HG03095 (cell line): ENCODE measurements around the gene RFLNA.

Source experiments
- ATAC-seq: cut with Tn5 transposase; IDR thresholded peaks from one replicate; pipeline ENCODE4 v1.9.1; 2021; ENCODE audit warnings: moderate library complexity; ENCODE audit not compliant: unreplicated experiment

The RFLNA gene

DNA sequence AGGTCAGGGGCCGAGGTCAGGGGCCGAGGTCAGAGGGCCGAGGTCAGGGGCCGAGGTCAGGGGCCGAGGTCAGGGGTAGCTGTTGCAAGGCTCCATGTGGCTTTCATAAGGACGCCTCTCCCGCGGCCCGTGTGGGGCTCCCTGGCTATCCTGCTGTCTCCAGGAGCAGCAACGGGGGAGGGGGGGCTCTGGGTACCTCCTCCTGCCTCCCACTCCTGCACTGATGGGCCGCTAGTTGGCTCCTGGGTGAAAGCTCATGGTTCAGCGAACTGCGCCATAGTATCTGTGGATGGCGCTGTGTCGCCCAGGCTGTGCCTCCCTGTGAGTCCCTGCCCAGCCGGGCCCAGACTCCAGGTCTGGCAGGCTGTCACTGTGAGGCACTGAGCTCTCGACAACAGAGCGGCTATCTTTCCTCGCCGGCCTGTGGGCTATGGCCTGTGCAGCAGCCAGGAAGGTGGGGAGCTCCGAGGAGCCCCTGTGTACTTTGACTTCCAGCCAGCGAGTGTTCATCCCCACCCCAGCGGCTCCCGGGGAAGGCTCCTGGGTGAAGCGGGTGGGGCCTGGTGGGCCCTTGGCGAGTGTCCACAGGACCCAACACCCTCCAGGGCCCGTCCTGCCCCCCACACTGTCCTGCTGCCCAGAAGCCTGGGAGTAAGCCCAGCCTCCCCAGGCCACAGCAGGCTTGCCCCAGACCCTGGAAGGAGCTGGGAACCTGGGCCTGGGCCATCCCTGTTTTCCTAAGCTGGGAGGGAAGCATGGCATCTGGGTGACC is 8.1 kb downstream of the RFLNA start:
- ATAC-seq: no peak

DNA sequence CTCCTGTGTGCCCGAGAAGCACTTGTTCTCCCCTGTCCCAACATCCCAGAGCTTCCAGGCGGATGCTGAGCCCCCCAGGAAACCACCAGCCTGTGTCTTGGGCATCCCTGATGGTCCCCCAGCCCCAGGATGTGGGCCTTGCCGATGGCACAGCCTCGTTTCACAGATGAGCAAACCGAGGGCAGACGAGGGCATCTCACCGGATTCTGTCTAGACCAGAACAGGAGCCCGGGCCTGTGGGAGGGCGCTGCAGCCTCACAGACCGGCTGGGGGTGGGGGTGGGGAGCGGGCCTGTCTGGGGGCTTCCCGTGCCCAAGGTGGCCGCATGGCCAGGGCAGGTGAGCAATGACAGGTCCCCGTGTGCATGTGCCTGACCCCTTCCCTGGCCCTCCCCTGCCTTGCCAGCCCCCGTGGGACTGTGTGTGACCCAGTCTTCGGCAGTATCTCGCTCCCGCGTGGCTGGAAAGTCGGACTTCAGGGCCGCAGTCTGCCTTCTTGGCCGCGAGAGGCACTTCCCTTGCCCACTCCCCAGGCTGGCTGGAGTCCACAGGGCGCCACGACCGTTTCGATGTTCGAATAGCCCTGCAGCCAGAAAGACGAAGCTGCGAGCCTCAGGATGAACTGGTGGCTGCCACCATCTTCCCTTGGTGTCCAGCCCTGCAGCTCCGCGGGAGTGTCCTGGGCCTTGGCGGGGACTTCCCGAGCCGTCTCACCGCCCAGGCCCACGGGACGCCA is 8.9 kb downstream of the RFLNA start:
- ATAC-seq: no peak

- ATAC-seq: no peak
Measured at GRCh38 chr12:124304314-124304790, 9.5 kb downstream of the RFLNA start.

DNA sequence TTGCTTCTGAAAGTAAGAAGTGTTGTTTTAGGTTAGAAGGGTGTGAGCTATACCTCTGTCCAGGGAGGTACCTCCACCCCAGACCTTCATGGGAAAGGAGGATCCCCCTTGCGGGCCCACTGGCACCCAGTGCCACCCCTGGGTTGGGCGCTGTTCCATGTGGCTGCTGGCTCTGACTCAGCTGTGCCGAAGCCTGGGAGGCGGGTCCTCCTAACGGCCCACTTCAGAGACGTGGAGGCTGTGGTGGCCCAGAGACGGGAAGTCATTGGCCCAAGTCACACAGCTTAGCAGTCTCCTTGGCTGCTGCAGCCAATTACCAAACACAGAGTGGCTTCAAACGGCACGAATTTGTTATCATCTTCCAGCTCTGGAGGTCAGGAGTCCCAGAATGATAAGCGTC is 10.2 kb downstream of the RFLNA start:
- ATAC-seq: no peak

DNA sequence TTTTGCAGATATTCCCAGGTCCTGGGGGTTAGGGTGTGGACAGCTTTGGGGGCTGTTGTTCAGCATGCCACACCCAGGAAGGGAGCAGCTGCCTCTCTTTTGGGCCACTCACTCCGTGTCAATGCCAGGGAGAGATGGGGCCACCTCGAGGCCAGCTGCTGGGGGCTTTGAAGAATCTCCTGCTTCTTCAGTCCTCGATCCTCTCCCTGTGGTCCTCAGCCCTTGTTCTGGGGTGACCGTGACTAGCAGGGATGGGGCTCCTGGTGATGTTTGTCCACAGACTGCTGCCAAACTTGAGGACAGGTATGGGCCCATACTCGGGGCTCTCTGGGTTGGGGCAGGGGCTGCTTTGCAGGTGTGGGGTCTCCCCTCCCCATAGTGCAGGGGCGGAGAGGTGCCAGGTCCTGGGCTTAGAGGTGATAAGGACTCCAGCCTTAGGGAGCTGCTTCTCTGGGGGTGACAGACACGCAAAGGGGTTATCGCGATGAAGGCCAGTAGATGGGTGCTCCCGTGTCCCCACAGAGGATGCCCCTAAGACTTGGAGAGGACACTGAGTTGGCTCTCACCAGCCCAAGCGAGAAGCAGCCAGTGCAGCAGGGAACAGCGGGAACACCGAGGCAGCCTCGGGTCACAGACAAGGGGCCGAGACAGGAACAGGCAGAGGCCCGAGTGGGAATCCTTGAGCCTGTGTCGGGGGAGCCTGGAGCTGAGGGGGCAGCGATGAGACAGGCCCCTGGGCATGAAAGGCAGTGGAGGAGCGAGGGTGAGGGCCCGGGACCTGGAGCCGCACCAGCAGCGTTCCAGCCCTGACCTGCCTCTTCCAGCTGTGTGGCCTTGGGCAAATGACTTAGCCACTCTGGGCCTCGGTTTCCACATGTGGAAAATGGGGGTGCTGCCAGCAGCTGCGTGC is 11.1 kb downstream of the RFLNA start:
- no peak for ATAC-seq

GRCh38 chr12:124306686-124307555 is 12.0 kb downstream of the RFLNA start:
- ATAC-seq: no peak

DNA sequence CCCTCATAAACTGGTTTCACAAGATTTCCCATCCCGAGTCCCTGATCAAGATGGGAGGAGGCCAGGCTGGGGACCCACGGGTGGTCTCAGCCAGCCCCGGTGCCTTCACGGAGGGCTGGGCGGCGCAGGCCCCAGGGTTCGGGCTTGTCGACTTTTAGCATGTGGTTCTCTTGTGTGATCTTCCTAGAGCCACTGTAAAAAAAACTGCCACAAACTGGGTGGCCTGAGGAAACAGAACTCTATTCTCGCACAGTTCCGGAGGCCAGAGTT is 12.6 kb downstream of the RFLNA start:
- no peak for ATAC-seq

GRCh38 chr12:124308741-124309140 is 13.8 kb downstream of the RFLNA start:
- no peak for ATAC-seq

GRCh38 chr12:124309231-124309630 is 14.3 kb downstream of the RFLNA start:
- ATAC-seq: no peak

DNA sequence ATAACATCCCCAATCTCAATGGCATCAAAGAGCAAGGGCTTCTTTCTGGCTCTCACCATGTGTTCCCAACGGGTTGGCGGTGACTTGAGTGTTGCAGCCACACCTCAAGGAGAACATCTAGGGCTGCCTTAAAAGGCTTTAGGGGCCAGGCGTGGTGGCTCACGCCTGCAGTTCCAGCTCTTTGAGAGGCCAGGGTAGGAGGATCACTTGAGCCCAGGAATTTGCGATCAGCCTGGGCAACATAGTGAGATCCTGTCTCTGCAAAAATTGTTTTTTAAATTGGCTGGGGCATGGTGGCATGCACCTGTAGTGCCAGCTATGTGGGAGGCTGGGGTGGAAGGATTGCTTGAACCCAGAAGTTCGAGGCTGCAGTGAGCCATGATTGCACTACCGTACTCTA is 14.9 kb downstream of the RFLNA start:
- no peak for ATAC-seq

- ATAC-seq: no peak
Measured at GRCh38 chr12:124310178-124310577, 15.3 kb downstream of the RFLNA start.

- no peak for ATAC-seq
Measured at GRCh38 chr12:124310785-124311184, 15.9 kb downstream of the RFLNA start.

- ATAC-seq: no peak
Measured at GRCh38 chr12:124311292-124312109, 16.6 kb downstream of the RFLNA start.

GRCh38 chr12:124312601-124313000 is 17.7 kb downstream of the RFLNA start:
- ATAC-seq: no peak

DNA sequence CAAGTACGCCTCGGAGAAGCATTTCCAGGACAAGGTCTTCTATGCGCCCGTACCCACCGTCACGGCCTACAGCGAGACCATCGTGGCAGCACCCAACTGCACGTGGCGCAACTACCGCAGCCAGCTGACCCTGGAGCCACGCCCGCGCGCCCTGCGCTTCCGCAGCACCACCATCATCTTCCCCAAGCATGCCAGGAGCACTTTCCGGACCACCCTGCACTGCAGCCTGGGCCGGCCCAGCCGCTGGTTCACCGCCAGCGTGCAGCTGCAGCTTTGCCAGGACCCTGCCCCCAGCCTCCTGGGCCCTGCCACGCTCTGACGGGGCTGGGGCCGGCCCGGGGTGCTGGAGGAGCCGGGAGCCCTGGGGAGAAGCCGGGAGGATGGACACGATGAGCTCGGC is 19.3 kb downstream of the RFLNA start:
- no peak for ATAC-seq

DNA sequence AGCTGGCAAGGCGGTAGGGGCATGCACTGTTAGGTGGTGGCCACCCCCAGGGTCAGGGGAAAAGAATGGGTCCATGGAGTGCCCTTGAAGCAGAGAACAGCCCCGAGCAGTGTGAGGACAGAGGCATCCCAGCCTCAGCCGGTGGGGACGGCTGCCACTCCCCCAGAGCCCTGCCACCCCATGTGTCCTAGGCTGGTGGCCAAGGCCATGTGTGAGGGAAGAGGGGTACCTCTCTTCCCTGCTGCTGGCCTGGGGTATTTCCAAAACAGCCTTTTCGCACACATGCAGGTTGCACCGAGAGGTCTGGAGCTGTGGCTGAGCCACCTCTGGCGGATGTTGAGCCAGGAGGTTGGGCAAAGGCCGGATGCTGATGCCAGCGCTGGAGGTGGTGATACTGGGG is 19.9 kb downstream of the RFLNA start:
- no peak for ATAC-seq

- no peak for ATAC-seq
Measured at GRCh38 chr12:124315372-124316044, 20.6 kb downstream of the RFLNA start.

DNA sequence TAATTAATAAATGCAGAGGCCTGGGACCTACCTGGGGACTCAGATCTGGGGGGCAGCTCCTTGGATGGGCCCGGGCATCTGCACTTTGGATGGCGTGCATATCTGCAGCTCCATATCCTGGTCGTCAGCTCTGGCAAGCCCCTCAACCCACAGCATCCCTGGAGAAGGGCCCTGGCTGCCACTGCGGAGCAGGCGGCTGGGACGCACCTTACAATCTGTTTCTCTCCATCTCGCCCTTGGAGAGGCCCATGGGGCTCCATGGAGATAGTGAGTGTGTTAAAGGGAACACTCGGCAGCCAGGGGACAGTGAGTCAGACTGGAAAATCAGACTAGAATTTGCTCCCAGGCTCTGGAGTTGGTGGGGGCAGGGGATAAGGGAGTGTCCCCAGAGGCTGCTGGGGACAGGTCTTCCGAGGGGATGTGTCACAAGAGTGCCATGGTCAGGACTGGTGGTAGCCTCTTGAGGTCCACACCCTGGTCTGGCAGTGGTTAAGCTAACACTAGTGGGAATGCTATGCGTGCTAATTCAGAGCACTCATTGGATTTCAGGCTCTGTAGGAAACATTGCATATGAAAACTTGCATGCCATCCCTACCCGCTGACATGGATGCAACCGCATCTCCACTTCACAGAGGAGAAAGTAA is 21.5 kb downstream of the RFLNA start:
- no peak for ATAC-seq

DNA sequence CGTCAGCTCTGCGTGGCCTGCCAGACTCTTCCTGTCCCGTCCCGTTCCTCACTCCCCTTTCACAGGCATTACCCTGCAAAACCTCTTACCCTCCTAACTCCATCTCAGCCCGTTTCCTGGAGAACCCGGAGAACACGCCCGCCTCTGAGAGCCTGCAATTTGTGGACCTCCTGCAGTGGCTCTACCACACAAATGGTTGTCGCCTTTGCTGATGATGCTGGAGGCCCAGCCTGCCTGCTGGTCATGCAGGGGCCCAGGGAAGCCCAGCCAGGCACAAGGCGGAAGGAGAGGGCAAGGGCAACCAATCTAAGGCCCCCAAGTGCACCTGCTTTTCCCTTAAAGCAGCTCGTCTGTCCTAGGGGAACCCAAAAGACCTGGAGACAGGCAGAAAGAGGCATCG is 22.5 kb downstream of the RFLNA start:
- ATAC-seq: no peak
